Stimulated activated naive CD4-positive, alpha-beta T cell (primary cell): Measurements from ENCODE around the gene ZBTB40.

Experiments
- DNase-seq, 6 experiments: peaks; one replicate each; lab custom pipeline; 2025; lab: John Stamatoyannopoulos, UW

ZBTB40 gene

GRCh38 chr1:22556391-22557104 lies 104.9 kb downstream of the ZBTB40 start:
- no peak for DNase-seq

GRCh38 chr1:22557341-22557950 lies 105.8 kb downstream of the ZBTB40 start:
- no peak for DNase-seq

GRCh38 chr1:22562584-22563583 lies 111.2 kb downstream of the ZBTB40 start, which contains the start of gene EPHA8:
EPHA8 (plus strand) TSS chr1:22563489; CDS start chr1:22563636, 147 bp downstream.
- no peak for DNase-seq

GRCh38 chr1:22563671-22564602 lies 112.3 kb downstream of the ZBTB40 start:
- DNase-seq = no peak

GRCh38 chr1:22566161-22566560 lies 114.5 kb downstream of the ZBTB40 start:
- no peak for DNase-seq

- DNase-seq = no peak
These were observed 115.5 kb downstream of the ZBTB40 start for GRCh38 chr1:22567197-22567596.

- DNase-seq = no peak
These were observed 116.3 kb downstream of the ZBTB40 start for GRCh38 chr1:22567994-22568393.

- no peak for DNase-seq
These were observed 117.6 kb downstream of the ZBTB40 start for GRCh38 chr1:22569269-22569668.

- no peak for DNase-seq
These were observed 118.7 kb downstream of the ZBTB40 start for GRCh38 chr1:22570140-22570909.

GRCh38 chr1:22572818-22573217 lies 121.2 kb downstream of the ZBTB40 start:
- DNase-seq = no peak

GRCh38 chr1:22573237-22573636 lies 121.6 kb downstream of the ZBTB40 start:
- no peak for DNase-seq

GRCh38 chr1:22575532-22576149 lies 124.0 kb downstream of the ZBTB40 start:
- no peak for DNase-seq

GRCh38 chr1:22576150-22576544 lies 124.5 kb downstream of the ZBTB40 start:
- no peak for DNase-seq

- no peak for DNase-seq
These were observed 125.0 kb downstream of the ZBTB40 start for GRCh38 chr1:22576617-22577016.

- no peak for DNase-seq
These were observed 127.2 kb downstream of the ZBTB40 start for GRCh38 chr1:22578732-22579361.

- DNase-seq = no peak
These were observed 128.0 kb downstream of the ZBTB40 start for GRCh38 chr1:22579541-22580155.
